Endothelial cell of umbilical vein (primary cell): ENCODE results near the gene LSM6. TPM values are rescaled to one million over a fixed set of nuclear protein-coding genes. Genes with fewer than 3 reads are reported as not detected.

ENCODE experiments used
- BruUV-seq: library from RNA; stranded (reverse); fragments of 400-500 nt; replicated peaks from 2 replicates; lab custom pipeline; 2021; lab: Mats Ljungman, UMichigan
- CTCF ChIA-PET: fragments of 300-600, 350-600 bp; sonication (Branson Sonifier 250); formaldehyde crosslinking; loops from one replicate; lab custom pipeline; 2021; ENCODE audit warnings: antibody characterized with exemption, inconsistent platforms; lab: Charles Lee
- POLR2A ChIA-PET: fragments of 300-600, 350-600 bp; sonication (Branson Sonifier 250); formaldehyde crosslinking; loops from one replicate; lab custom pipeline; 2021; ENCODE audit warnings: antibody characterized with exemption, inconsistent platforms; lab: Charles Lee
- DNase-seq: peaks from one replicate; pipeline ENCODE4 v3.0.0-alpha.2; 2011; ENCODE audit warnings: low read depth, low spot score
- FAIRE-seq: peaks from 2 replicates; lab custom pipeline; 2011; peaks lifted over from hg19 to GRCh38; lab: Jason Lieb, UNC
- H2AFZ ChIP-seq: 2 replicates; pipeline ENCODE4 v1.6.0; 2012; ENCODE audit warnings: low read depth, low read length, control low read depth, inconsistent platforms
- H3K27ac ChIP-seq: 2 replicates; pipeline ENCODE4 v1.5.1; 2011; ENCODE audit warnings: low read depth, mild to moderate bottlenecking, control low read depth, low read length, moderate library complexity; ENCODE audit not compliant: insufficient read depth
- H3K27me3 ChIP-seq, 2 experiments: 2 replicates each; pipeline versions ENCODE4 v1.6.0 to v1.6.1; 2011; ENCODE audit warnings: low read length in 2 of 2, mixed read lengths in 1 of 2; ENCODE audit not compliant: control insufficient read depth in 2 of 2, insufficient read depth in 2 of 2
- H3K36me3 ChIP-seq, 2 experiments: 2 replicates in 1 of 2; 3 replicates in 1 of 2; pipeline ENCODE4 v1.5.1; 2011; ENCODE audit warnings: low read length in 2 of 2, mild to moderate bottlenecking in 1 of 2, moderate library complexity in 1 of 2; ENCODE audit not compliant: control insufficient read depth in 2 of 2, insufficient read depth in 2 of 2; ENCODE audit errors: extremely low read depth in 1 of 2
- H3K4me1 ChIP-seq: 3 replicates; pipeline ENCODE4 v1.5.1; 2011; ENCODE audit warnings: mild to moderate bottlenecking, low read length; ENCODE audit not compliant: control insufficient read depth, insufficient read depth; ENCODE audit errors: extremely low read depth
- H3K4me2 ChIP-seq: 2 replicates; pipeline ENCODE4 v1.6.1; 2011; ENCODE audit warnings: low read length, control low read depth, mixed read lengths; ENCODE audit not compliant: insufficient read depth
- H3K4me3 ChIP-seq, 3 experiments: fragments of 200-600 bp in 1 of 3; sonication (generic), shearing (Covaris generic) in 1 of 3; replicated peaks in 1 of 3; 2 replicates each; pipeline ENCODE4 v1.5.1; 2011 to 2016; ENCODE audit warnings: control low read depth in 3 of 3, low read length in 3 of 3, mild to moderate bottlenecking in 2 of 3, inconsistent platforms in 1 of 3, low read depth in 1 of 3, moderate library complexity in 1 of 3; ENCODE audit not compliant: insufficient read depth in 1 of 3
- H3K79me2 ChIP-seq: 2 replicates; pipeline ENCODE4 v1.6.0; 2012; ENCODE audit warnings: low read length, inconsistent platforms; ENCODE audit not compliant: control insufficient read depth, insufficient read depth
- H3K9ac ChIP-seq: replicated peaks from 2 replicates; pipeline ENCODE3; 2011; ENCODE audit warnings: low read length, control low read depth; ENCODE audit not compliant: insufficient read depth; ENCODE audit errors: extremely low read depth
- H3K9me1 ChIP-seq: replicated peaks from 3 replicates; pipeline ENCODE4 v1.6.0; 2011; ENCODE audit warnings: mild to moderate bottlenecking, low read length; ENCODE audit not compliant: control insufficient read depth, insufficient read depth; ENCODE audit errors: extremely low read depth
- H3K9me3 ChIP-seq: replicated peaks from 2 replicates; pipeline ENCODE4 v1.5.1; 2012; ENCODE audit warnings: low read length, inconsistent platforms; ENCODE audit not compliant: control insufficient read depth, insufficient read depth
- H4K20me1 ChIP-seq: replicated peaks from 2 replicates; pipeline ENCODE3; 2011; ENCODE audit warnings: mild to moderate bottlenecking, low read length; ENCODE audit not compliant: control insufficient read depth, insufficient read depth; ENCODE audit errors: extremely low read depth
- CTCF ChIP-seq, 2 donors: IDR thresholded peaks; 1 replicate in 1 of 2; 2 replicates in 1 of 2; pipeline ENCODE4 v1.5.1; 2011; ENCODE audit warnings: low read length in 2 of 2, mild to moderate bottlenecking in 2 of 2, moderate library complexity in 2 of 2, control low read depth in 1 of 2, inconsistent platforms in 1 of 2, low read depth in 1 of 2; ENCODE audit not compliant: insufficient read depth in 1 of 2; ENCODE audit errors: extremely low read depth in 1 of 2
- EZH2 ChIP-seq: IDR thresholded peaks from 2 replicates; pipeline ENCODE4 v1.6.1; 2012; ENCODE audit warnings: borderline replicate concordance, low read depth, mild to moderate bottlenecking, moderate library complexity, low read length, inconsistent platforms; ENCODE audit not compliant: severe bottlenecking
- FOS ChIP-seq: IDR thresholded peaks from 2 replicates; pipeline ENCODE4 v1.6.1; 2011; ENCODE audit warnings: mild to moderate bottlenecking, low read length, moderate library complexity, borderline replicate concordance; ENCODE audit not compliant: insufficient read depth
- GATA2 ChIP-seq: IDR thresholded peaks from 2 replicates; pipeline ENCODE4 v1.7.0; 2011; ENCODE audit warnings: low read depth, mild to moderate bottlenecking, moderate library complexity, mixed read lengths, low read length; ENCODE audit not compliant: insufficient read length, insufficient read depth
- JUN ChIP-seq: IDR thresholded peaks from 2 replicates; pipeline ENCODE4 v1.6.1; 2011; ENCODE audit warnings: borderline replicate concordance, low read depth; ENCODE audit not compliant: insufficient read length, insufficient read depth
- MAX ChIP-seq: IDR thresholded peaks from 2 replicates; pipeline ENCODE4 v1.6.1; 2011; ENCODE audit not compliant: insufficient read depth, insufficient read length
- MYC ChIP-seq: IDR thresholded peaks from one replicate; pipeline ENCODE4 v1.6.1; 2011; ENCODE audit warnings: mild to moderate bottlenecking, low read depth, low read length
- POLR2A ChIP-seq: IDR thresholded peaks from 2 replicates; pipeline ENCODE4 v1.6.1; 2012; ENCODE audit warnings: low read depth, mild to moderate bottlenecking, control low read depth, low read length
- POLR2AphosphoS5 ChIP-seq: IDR thresholded peaks from 2 replicates; pipeline ENCODE4 v1.6.1; 2012; ENCODE audit warnings: low read depth, mild to moderate bottlenecking, control low read depth, low read length, moderate library complexity; ENCODE audit not compliant: insufficient read depth
- dilution Hi-C: fragments of 300-500 bp; cut with MboI; formaldehyde crosslinking; loops from one replicate; pipeline ENCODE4 v1.15.0; 2019; ENCODE audit warnings: low sequenced_read_pairs; ENCODE audit not compliant: extremely low pct_ligation_motif_present
- intact Hi-C: fragments of 100-400 bp; cut with micrococcal nuclease; formaldehyde crosslinking; loops from one replicate; pipeline ENCODE4 v1.10.0; 2022
- polyA plus RNA-seq, 4 experiments: library from polyadenylated mRNA; depleted of rRNA in 3 of 4; stranded (reverse) in 3 of 4; unstranded in 1 of 4; fragments of >200 nt; gene quantifications; 2 replicates each; pipeline versions ENCODE4 v1.2.1 to v1.2.3, GENCODE V29; 2011 to 2012; ENCODE audit warnings: missing spikeins in 1 of 4
- total RNA-seq: library from RNA; stranded (reverse); gene quantifications from 2 replicates; pipeline ENCODE4 v1.2.3, GENCODE V29; 2021

LSM6 gene
- total and polyA plus RNA-seq, 2 donors (not counting 3 experiments of a cell fraction or from before 2014, with no cell fraction given), result 20.3 to 43.1 TPM

GRCh38 chr4:146178126-146178525, 2.6 kb downstream of the LSM6 start:
- intact Hi-C loops, result loop anchor here (5.0 to 10.0 kb wide), 3 partner anchors 154 to 553 kb away; no protein-coding TSS in a partner anchor
- BruUV-seq, result no TSS peak
- dilution Hi-C loops, result no loop called here
- H3K9me1 ChIP-seq, result no peaks in the 10 kb centered on the region
- peaks cover 10% of the 10 kb centered on the region for H3K4me1 ChIP-seq
- H2AFZ ChIP-seq, result no peak overlapping the region
- H3K9me3 ChIP-seq, result no peaks in the 10 kb centered on the region
- H3K4me2 ChIP-seq, result no peak overlapping the region
- H3K79me2 ChIP-seq, result peaks cover 59% of the 10 kb centered on the region
- DNase-seq (no peak), FAIRE-seq (no peak)
- no peak overlapping the region for H3K27ac ChIP-seq
- no peak overlapping the region for H3K4me3 ChIP-seq
- TF ChIP-seq EZH2 (no peak), GATA2 (no peak), POLR2A (no peak), MYC (no peak), FOS (no peak), POLR2AphosphoS5 (no peak), CTCF (IDR thresholded peaks at IDR 0.05; ENCODE audit: extremely low read depth in 1 of 2, insufficient read depth in 1 of 2, low read depth in 1 of 2, low read length in 2 of 2) (no peak), MAX (no peak), JUN (no peak)
- no peaks in the 10 kb centered on the region for H4K20me1 ChIP-seq
- peaks cover 0 to 4% of the 10 kb centered on the region in 2 experiments for H3K36me3 ChIP-seq
- ChIA-PET CTCF (no interaction called here), POLR2A (no interaction called here)
- no peaks in the 10 kb centered on the region for H3K27me3 ChIP-seq
- H3K9ac ChIP-seq, result no peak overlapping the region
